ENCODE results near the gene FBLL1. TPM values are rescaled to one million over a fixed set of nuclear protein-coding genes. Genes with fewer than 3 reads are reported as not detected.
A peak's percentile ranks its signal among the peaks of the same experiment; 100 is the strongest.

Gene FBLL1
- total and polyA plus RNA-seq, 9 of the 15 experiments (the other 6 are each of a cell fraction or from before 2014, with no cell fraction given): not detected

- no peak for TF ChIP-seq ZNF512 (tag; IDR thresholded peaks at IDR 0.05)
- no peak for TF ChIP-seq FOXM1 (IDR thresholded peaks at IDR 0.05; ENCODE audit: low read depth)
- no peak for TF ChIP-seq FOXM1 (CRISPR knock-in tag; IDR thresholded peaks at IDR 0.05; ENCODE audit: low read depth)
- peak; percentile 64; the same call in 1 of the 2 replicates for TF ChIP-seq POLR2AphosphoS2 (IDR thresholded peaks at IDR 0.05; ENCODE audit: low read length)
- peak; percentile 98 for TF ChIP-seq GABPB1 (CRISPR knock-in tag; IDR thresholded peaks at IDR 0.05)
- TF ChIP-seq ILK (tag; IDR thresholded peaks at IDR 0.05; ENCODE audit: borderline replicate concordance, low read depth): no peak
- no peak for TF ChIP-seq FOXK1 (CRISPR knock-in tag; IDR thresholded peaks at IDR 0.05; ENCODE audit: borderline replicate concordance)
- TF ChIP-seq HDAC3 (IDR thresholded peaks at IDR 0.05; ENCODE audit: borderline replicate concordance, partially characterized antibody): no peak
- no peak for TF ChIP-seq PTBP1 (IDR thresholded peaks at IDR 0.05; ENCODE audit: low read depth, low read length)
- TF ChIP-seq ZNF561 (CRISPR knock-in tag; conservative IDR thresholded peaks at IDR 0.05): no peak
- TF ChIP-seq FOSL1 (tag; conservative IDR thresholded peaks at IDR 0.05): no peak
- peak; percentile 18; the same call in 1 of the 2 replicates for TF ChIP-seq NCOA1 (IDR thresholded peaks at IDR 0.05; ENCODE audit: low read depth)
- no peak for TF ChIP-seq ZBTB8A (IDR thresholded peaks at IDR 0.05; ENCODE audit: partially characterized antibody)
- TF ChIP-seq RBFOX2 (IDR thresholded peaks at IDR 0.05; ENCODE audit: low read depth, low read length): peak; percentile 36
- no peak for TF ChIP-seq ZNF263 (CRISPR knock-in tag; IDR thresholded peaks at IDR 0.05; ENCODE audit: borderline replicate concordance)
- TF ChIP-seq IRF2 (CRISPR knock-in tag; IDR thresholded peaks at IDR 0.05): no peak
- TF ChIP-seq NFATC3 (IDR thresholded peaks at IDR 0.05): no peak
- TF ChIP-seq HIVEP1 (CRISPR knock-in tag; IDR thresholded peaks at IDR 0.05): no peak
- no peak for TF ChIP-seq ZBTB5 (IDR thresholded peaks at IDR 0.05)
- no peak for TF ChIP-seq IFI16 (CRISPR knock-in tag; IDR thresholded peaks at IDR 0.05)
- no peak for TF ChIP-seq NR4A1 (CRISPR knock-in tag; IDR thresholded peaks at IDR 0.05)
- TF ChIP-seq NR4A1 (tag; IDR thresholded peaks at IDR 0.05): no peak; the same call in 1 of the 2 replicates
- peak; percentile 86 for TF ChIP-seq SP1 (CRISPR knock-in tag; IDR thresholded peaks at IDR 0.05)
- TF ChIP-seq HLTF (IDR thresholded peaks at IDR 0.05): no peak
- TF ChIP-seq CBX5 (IDR thresholded peaks at IDR 0.05; ENCODE audit: borderline replicate concordance, low read depth): no peak
- TF ChIP-seq ARID3B (CRISPR knock-in tag; IDR thresholded peaks at IDR 0.05; ENCODE audit: borderline replicate concordance): no peak
Measured at GRCh38 chr5:168579488-168580226, 50.6 kb downstream of the FBLL1 start (continued).

Data from K562 (cell line).